Sigmoid colon (tissue), 7 donors: ENCODE data around the gene MESP2. TPM values are rescaled to one million over a fixed set of nuclear protein-coding genes. Genes with fewer than 3 reads are reported as not detected.

Experiments used
- DNase-seq: peaks from one replicate; pipeline ENCODE4 v3.0.0-alpha.2; 2019
- H3K27ac ChIP-seq, 4 donors: fragments of 200-600 bp; sonication (generic); one replicate each; pipeline ENCODE4 v1.5.1; 2016 to 2019; ENCODE audit warnings: mild to moderate bottlenecking in 1 of 4
- H3K27me3 ChIP-seq, 3 donors: fragments of 200-600 bp; sonication (generic); one replicate each; pipeline ENCODE4 v1.5.1; 2019; ENCODE audit warnings: mild to moderate bottlenecking in 1 of 3
- H3K36me3 ChIP-seq, 4 donors: fragments of 200-600 bp; sonication (generic); one replicate each; pipeline ENCODE4 v1.5.1; 2016 to 2019
- H3K4me1 ChIP-seq, 4 donors: fragments of 200-600 bp; sonication (generic); one replicate each; pipeline ENCODE4 v1.5.1; 2017 to 2019
- H3K4me3 ChIP-seq, 4 donors: fragments of 200-600 bp; sonication (generic); one replicate each; pipeline ENCODE4 v1.5.1; 2017 to 2019; ENCODE audit warnings: mild to moderate bottlenecking in 2 of 4, moderate library complexity in 1 of 4
- H3K9me3 ChIP-seq, 4 donors: fragments of 200-600 bp in 3 of 4; sonication (generic) in 3 of 4; one replicate each; pipeline versions ENCODE4 v1.5.1 to v1.6.1; 2013 to 2019
- CTCF ChIP-seq, 4 experiments: fragments of 450-650 bp in 3 of 4; fragments of 200-600 bp in 1 of 4; IDR thresholded peaks; one replicate each; pipeline ENCODE4 v1.5.1; 2016 to 2019; ENCODE audit warnings: antibody characterized with exemption in 4 of 4, mild to moderate bottlenecking in 3 of 4, moderate library complexity in 2 of 4
- EP300 ChIP-seq, 4 donors: sonication (generic); formaldehyde crosslinking; IDR thresholded peaks; one replicate each; pipeline ENCODE4 v1.6.1; 2017; ENCODE audit warnings: antibody characterized with exemption in 4 of 4
- POLR2A ChIP-seq, 2 donors: fragments of 450-650 bp; IDR thresholded peaks; one replicate each; pipeline ENCODE4 v1.6.1; 2016; ENCODE audit warnings: antibody characterized with exemption in 2 of 2, mild to moderate bottlenecking in 2 of 2, moderate library complexity in 2 of 2
- POLR2AphosphoS5 ChIP-seq, 4 donors: sonication (generic); formaldehyde crosslinking; IDR thresholded peaks; one replicate each; pipeline ENCODE4 v1.6.1; 2017; ENCODE audit warnings: antibody characterized with exemption in 4 of 4
- WGBS, 2 donors: extraction: QIAGEN DNeasy Blood & Tissue Kit; methylation state at CpG; one replicate each; pipeline ENCODE4 v1.1.7; 2013; 5-methylcytosine and 5-hydroxymethylcytosine counted together
- intact Hi-C: fragments of 100-400 bp; cut with DNase I; formaldehyde crosslinking; loops from one replicate; pipeline ENCODE4 v1.15.1; 2023
- polyA plus RNA-seq, 3 donors: library from polyadenylated mRNA; stranded (reverse); fragments of 200-250 nt; gene quantifications; one replicate each; pipeline ENCODE4 v1.2.3, GENCODE V29; 2013
- total RNA-seq, 4 donors: library from RNA; depleted of rRNA; stranded (reverse); fragments of >200 nt; gene quantifications; one replicate each; pipeline ENCODE4 v1.1.0, GENCODE V29; 2016
- donor health status: healthy with polysubstance abuse.
- donor health status: Bipolar disorder and iron deficiency.
- donor health status: healthy.

Gene MESP2
- total and polyA plus RNA-seq, 7 donors, result 1.3 to 1.8 TPM; not detected in 5

GRCh38 chr15:89799918-89800498, 23.9 kb downstream of the MESP2 start:
- H3K27me3 ChIP-seq, result peaks cover 0 to 15% (median 4%) of the 10 kb centered on the region in 3 donors
- no peaks in the 10 kb centered on the region for H3K4me1 ChIP-seq
- no peak overlapping the region for H3K4me3 ChIP-seq
- 94 to 95% methylated on average over 2 of the region's 2 CpGs for WGBS, 2 donors
- TF ChIP-seq EP300 (IDR thresholded peaks at IDR 0.05), result no peak
- no peak for TF ChIP-seq POLR2A (IDR thresholded peaks at IDR 0.05)
- no peak for TF ChIP-seq CTCF (IDR thresholded peaks at IDR 0.05)
- no peak for TF ChIP-seq POLR2AphosphoS5 (IDR thresholded peaks at IDR 0.05)
- H3K36me3 ChIP-seq, result no peaks in the 10 kb centered on the region
- intact Hi-C loops, result no loop called here
- DNase-seq, result no peak
- no peak overlapping the region for H3K27ac ChIP-seq
- H3K9me3 ChIP-seq, result peaks cover 0 to 2% (median 0%) of the 10 kb centered on the region in 4 donors

- Histone ChIP-seq H3K36me3 (no peaks in the 10 kb centered on the region), H3K4me1 (no peaks in the 10 kb centered on the region), H3K27ac (no peak overlapping the region), H3K27me3 (peaks cover 0 to 15% (median 4%) of the 10 kb centered on the region in 3 donors), H3K9me3 (no peaks in the 10 kb centered on the region), H3K4me3 (no peak overlapping the region)
- TF ChIP-seq POLR2A (IDR thresholded peaks at IDR 0.05) (no peak), EP300 (IDR thresholded peaks at IDR 0.05) (no peak), POLR2AphosphoS5 (IDR thresholded peaks at IDR 0.05) (no peak), CTCF (IDR thresholded peaks at IDR 0.05) (no peak)
- intact Hi-C loops, result no loop called here
- WGBS, 2 donors, result 90 to 93% methylated on average over 21 of the region's 21 CpGs
- DNase-seq, result no peak
Observed at GRCh38 chr15:89801471-89802195, 25.5 kb downstream of the MESP2 start.

- no peak for TF ChIP-seq EP300 (IDR thresholded peaks at IDR 0.05)
- TF ChIP-seq CTCF (IDR thresholded peaks at IDR 0.05), result no peak
- no peak for TF ChIP-seq POLR2AphosphoS5 (IDR thresholded peaks at IDR 0.05)
- no peak for TF ChIP-seq POLR2A (IDR thresholded peaks at IDR 0.05)
- H3K4me1 ChIP-seq, result no peaks in the 10 kb centered on the region
- H3K4me3 ChIP-seq, result no peak overlapping the region
- intact Hi-C loops, result no loop called here
- H3K9me3 ChIP-seq, result no peaks in the 10 kb centered on the region
- peaks cover 0 to 15% (median 4%) of the 10 kb centered on the region in 3 donors for H3K27me3 ChIP-seq
- WGBS, 2 donors, result 75 to 76% methylated on average over 16 of the region's 16 CpGs
- DNase-seq, result no peak
- no peaks in the 10 kb centered on the region for H3K36me3 ChIP-seq
- H3K27ac ChIP-seq, result no peak overlapping the region
Observed at GRCh38 chr15:89802231-89802928, 26.2 kb downstream of the MESP2 start.

- WGBS, 2 donors, result 89 to 92% methylated on average over 24 of the region's 24 CpGs
- TF ChIP-seq CTCF (IDR thresholded peaks at IDR 0.05), result no peak
- TF ChIP-seq POLR2AphosphoS5 (IDR thresholded peaks at IDR 0.05), result no peak
- no peak for TF ChIP-seq POLR2A (IDR thresholded peaks at IDR 0.05)
- TF ChIP-seq EP300 (IDR thresholded peaks at IDR 0.05), result no peak
- H3K27ac ChIP-seq, result no peak overlapping the region
Observed at GRCh38 chr15:89802986-89803824, 27.1 kb downstream of the MESP2 start.

More at GRCh38 chr15:89802986-89803824, 27.1 kb downstream of the MESP2 start:
- DNase-seq, result no peak
- Histone ChIP-seq H3K9me3 (no peaks in the 10 kb centered on the region), H3K27me3 (peaks cover 0 to 15% (median 4%) of the 10 kb centered on the region in 3 donors), H3K36me3 (no peaks in the 10 kb centered on the region), H3K4me3 (no peak overlapping the region), H3K4me1 (no peaks in the 10 kb centered on the region)
- intact Hi-C loops, result no loop called here
